PFSK-1 (cell line): ENCODE results near the gene DOHH.

Experiments
- POLR2AphosphoS5 ChIP-seq: IDR thresholded peaks from 2 replicates; pipeline ENCODE4 v1.6.1; 2012; ENCODE audit warnings: low read depth, mild to moderate bottlenecking, control low read depth, low read length, moderate library complexity
- SIN3A ChIP-seq: IDR thresholded peaks from 2 replicates; pipeline ENCODE4 v1.6.1; 2012; ENCODE audit warnings: mild to moderate bottlenecking, low read length, moderate library complexity, borderline replicate concordance; ENCODE audit not compliant: insufficient read depth
- TAF1 ChIP-seq: IDR thresholded peaks from 2 replicates; pipeline ENCODE4 v1.6.1; 2012; ENCODE audit warnings: low read length, control low read depth, borderline replicate concordance; ENCODE audit not compliant: insufficient read depth
- TF ChIP-seq, protein P1 (sequence below), 2 experiments: IDR thresholded peaks; 2 replicates each; pipeline versions ENCODE4 v1.6.1 to v1.8.0; 2011 to 2012; ENCODE audit warnings: low read depth in 2 of 2, low read length in 2 of 2, control low read depth in 1 of 2, inconsistent platforms in 1 of 2, mild to moderate bottlenecking in 1 of 2, moderate library complexity in 1 of 2; ENCODE audit not compliant: insufficient read depth in 1 of 2

- no peak; the same call in 1 of the 2 replicates for TF ChIP-seq POLR2AphosphoS5
- TF ChIP-seq TAF1, result no peak
- TF ChIP-seq SIN3A, result no peak
- TF ChIP-seq, protein P1, sequence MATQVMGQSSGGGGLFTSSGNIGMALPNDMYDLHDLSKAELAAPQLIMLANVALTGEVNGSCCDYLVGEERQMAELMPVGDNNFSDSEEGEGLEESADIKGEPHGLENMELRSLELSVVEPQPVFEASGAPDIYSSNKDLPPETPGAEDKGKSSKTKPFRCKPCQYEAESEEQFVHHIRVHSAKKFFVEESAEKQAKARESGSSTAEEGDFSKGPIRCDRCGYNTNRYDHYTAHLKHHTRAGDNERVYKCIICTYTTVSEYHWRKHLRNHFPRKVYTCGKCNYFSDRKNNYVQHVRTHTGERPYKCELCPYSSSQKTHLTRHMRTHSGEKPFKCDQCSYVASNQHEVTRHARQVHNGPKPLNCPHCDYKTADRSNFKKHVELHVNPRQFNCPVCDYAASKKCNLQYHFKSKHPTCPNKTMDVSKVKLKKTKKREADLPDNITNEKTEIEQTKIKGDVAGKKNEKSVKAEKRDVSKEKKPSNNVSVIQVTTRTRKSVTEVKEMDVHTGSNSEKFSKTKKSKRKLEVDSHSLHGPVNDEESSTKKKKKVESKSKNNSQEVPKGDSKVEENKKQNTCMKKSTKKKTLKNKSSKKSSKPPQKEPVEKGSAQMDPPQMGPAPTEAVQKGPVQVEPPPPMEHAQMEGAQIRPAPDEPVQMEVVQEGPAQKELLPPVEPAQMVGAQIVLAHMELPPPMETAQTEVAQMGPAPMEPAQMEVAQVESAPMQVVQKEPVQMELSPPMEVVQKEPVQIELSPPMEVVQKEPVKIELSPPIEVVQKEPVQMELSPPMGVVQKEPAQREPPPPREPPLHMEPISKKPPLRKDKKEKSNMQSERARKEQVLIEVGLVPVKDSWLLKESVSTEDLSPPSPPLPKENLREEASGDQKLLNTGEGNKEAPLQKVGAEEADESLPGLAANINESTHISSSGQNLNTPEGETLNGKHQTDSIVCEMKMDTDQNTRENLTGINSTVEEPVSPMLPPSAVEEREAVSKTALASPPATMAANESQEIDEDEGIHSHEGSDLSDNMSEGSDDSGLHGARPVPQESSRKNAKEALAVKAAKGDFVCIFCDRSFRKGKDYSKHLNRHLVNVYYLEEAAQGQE (IDR thresholded peaks at IDR 0.05; ENCODE audit: insufficient read depth in 1 of 2, low read depth in 2 of 2, low read length in 2 of 2), result no peak
Observed at GRCh38 chr19:3538965-3539755, 38.7 kb upstream of the DOHH start, which contains the start of gene TEKTIP1.
